22Rv1 (cell line): Measurements from ENCODE around the gene CDK14.

ENCODE experiments used
- ZFX ChIP-seq: fragments of 450-650 bp; IDR thresholded peaks from 2 replicates; pipeline ENCODE4 v1.6.1; 2017; ENCODE audit warnings: antibody characterized with exemption, borderline replicate concordance
- TF ChIP-seq, protein P1 (sequence below): fragments of 450-650 bp; IDR thresholded peaks from 2 replicates; pipeline ENCODE4 v1.5.1; 2017; ENCODE audit warnings: mild to moderate bottlenecking

DNA sequence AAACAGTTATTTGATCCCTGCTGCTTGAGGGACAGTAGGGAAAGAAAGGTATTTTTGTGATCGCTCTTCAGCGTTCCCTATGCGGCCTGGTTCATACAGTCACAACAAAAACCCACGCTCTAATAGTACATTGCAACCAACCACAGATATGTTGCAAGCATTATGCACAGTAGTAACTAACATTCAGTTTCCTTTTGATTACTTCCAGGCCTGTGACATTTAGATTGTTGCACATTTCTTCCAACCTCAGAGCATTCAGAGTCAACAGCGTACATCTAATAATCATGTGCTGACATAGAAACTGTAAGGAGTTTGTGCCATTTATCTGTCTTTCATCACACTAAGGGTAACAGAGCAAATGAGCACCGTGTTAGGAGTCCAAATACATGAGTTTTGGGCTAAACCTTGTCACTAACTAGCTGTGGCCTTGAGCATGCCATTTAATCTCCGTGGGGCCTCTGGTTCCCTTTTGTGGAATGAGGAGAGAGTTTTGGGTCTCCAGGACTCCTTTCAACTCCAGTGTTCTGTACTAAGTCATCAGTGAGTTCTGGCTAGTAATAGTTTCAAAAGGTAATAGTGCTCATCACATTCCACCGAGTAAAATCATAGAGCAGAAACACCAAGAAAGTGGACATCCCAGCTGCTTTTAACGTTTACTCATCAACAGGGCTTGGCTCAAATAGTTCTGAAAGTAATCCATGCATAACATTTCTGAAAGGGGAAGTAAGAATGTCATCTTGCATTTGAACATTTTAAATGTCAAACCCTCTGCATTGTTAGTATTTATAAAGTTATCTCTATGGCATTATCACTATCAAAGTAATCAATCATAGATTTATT lies 569.1 kb downstream of the CDK14 start:
- TF ChIP-seq, protein P1, sequence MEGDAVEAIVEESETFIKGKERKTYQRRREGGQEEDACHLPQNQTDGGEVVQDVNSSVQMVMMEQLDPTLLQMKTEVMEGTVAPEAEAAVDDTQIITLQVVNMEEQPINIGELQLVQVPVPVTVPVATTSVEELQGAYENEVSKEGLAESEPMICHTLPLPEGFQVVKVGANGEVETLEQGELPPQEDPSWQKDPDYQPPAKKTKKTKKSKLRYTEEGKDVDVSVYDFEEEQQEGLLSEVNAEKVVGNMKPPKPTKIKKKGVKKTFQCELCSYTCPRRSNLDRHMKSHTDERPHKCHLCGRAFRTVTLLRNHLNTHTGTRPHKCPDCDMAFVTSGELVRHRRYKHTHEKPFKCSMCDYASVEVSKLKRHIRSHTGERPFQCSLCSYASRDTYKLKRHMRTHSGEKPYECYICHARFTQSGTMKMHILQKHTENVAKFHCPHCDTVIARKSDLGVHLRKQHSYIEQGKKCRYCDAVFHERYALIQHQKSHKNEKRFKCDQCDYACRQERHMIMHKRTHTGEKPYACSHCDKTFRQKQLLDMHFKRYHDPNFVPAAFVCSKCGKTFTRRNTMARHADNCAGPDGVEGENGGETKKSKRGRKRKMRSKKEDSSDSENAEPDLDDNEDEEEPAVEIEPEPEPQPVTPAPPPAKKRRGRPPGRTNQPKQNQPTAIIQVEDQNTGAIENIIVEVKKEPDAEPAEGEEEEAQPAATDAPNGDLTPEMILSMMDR, result no peak
- no peak for TF ChIP-seq ZFX
